NCI-H2196 treated with DMSO at 0.1 percent for 48 hours (cell line): Measurements from ENCODE around the gene PEX5L.
A peak's percentile ranks its signal among the peaks of the same experiment; 100 is the strongest.

Experiments used
- DNase-seq: peaks from one replicate; lab custom pipeline; 2025; ENCODE audit not compliant: unreplicated experiment; lab: John Stamatoyannopoulos, UW

Gene PEX5L

GRCh38 chr3:179852142-179852905, 184.4 kb downstream of the PEX5L start:
- no peak for DNase-seq

DNA sequence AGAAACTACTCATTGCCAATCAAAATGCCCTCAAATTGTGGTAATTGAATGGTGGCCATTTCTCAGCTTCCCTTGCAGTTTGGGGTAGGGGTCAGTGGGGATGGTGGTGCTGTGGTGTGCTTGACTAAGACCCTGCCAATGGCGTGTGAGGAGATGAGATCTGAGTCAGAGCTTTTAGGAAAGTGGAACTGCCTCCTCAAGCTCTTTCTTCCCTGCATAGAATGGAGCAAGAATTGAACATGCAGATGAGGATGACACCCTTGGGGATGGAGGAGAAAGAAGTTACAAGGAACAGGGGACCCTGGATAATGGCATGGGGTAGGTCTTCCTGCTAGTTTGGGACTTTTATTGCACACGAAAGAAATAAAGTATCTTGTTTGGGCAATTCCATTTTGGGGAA, 188.0 kb downstream of the PEX5L start:
- no peak for DNase-seq

GRCh38 chr3:179842061-179842460, 194.7 kb downstream of the PEX5L start:
- DNase-seq: no peak

DNA sequence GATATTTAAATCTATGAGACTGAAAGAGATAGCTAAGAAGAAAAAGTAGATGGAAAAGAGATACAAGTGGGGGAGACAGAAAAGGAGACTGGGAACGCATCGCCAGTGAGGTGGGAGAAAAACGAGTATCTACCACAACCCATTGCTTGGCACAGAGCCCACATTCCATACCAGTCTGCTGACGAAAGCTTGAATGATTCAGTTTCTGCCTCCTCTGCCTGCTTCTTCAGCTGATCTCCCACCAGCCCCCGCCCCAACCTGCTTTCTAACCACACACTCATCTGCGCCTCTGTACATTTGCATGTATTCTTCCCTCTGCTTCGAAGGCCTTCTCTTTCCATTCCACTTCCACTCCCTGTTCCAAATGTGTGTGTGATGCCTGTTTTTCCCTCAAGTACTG, 195.8 kb downstream of the PEX5L start:
- DNase-seq: no peak

DNA sequence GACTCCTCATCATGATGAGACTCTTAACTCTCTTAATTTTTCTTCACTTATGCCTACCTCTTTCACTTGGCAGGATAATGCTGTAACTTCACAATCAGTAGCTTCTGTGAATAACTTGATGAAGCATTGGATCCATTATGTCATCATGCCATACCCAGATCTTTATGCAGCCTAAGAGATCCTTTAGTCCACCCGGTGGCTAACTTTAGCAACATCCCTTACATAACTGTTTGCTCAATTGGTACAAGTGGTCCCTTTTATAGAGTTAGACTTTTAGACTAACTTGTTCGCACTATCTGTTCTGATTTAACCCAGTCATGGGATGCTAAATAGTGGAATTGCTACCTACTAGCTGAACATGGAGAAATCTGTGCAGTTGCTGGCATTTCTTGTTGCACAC, 199.4 kb downstream of the PEX5L start:
- DNase-seq: no peak

GRCh38 chr3:179833294-179833693, 203.4 kb downstream of the PEX5L start:
- DNase-seq: no peak

- no peak for DNase-seq
Measured at GRCh38 chr3:179832333-179832854, 204.3 kb downstream of the PEX5L start.

DNA sequence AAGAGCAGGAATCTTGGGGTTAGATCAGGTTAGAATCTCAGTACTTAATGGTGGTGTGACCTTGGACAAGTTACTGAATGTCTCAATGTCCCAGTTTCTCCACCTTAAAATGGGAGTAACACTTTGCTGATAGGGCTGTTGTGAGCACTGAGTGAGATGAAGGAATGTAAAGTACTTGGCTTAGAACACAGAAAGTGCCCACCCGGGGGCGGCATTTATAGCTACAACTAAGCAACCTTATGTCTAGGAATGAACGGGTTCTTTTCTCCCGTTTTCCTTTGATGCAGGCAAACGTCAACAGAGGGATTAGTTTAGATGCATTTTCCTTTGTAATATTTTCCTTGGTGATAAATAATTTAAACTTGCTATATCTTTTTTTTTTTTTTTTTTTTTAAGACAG, 207.3 kb downstream of the PEX5L start:
- no peak for DNase-seq

DNA sequence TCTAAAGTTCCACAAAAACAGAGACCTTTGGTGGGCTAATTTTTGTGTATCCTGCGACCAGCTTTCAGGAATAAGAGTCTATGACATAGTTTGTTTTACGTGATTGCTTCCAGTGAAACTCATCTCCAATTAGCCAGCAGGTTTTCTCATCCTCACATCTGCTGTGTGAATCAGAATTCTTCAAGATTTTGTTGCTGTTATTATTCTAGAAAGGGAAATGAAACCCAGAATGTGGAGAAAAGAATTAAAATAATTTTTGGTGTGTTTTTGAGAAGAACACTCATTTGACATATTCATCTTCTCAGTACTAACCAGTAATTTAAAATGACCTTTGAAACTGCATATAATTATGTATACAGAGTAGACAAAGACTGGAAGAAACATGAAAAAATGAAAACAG, 208.0 kb downstream of the PEX5L start:
- no peak for DNase-seq

- DNase-seq: no peak
Measured at GRCh38 chr3:179826247-179826637, 210.5 kb downstream of the PEX5L start.

- DNase-seq: no peak
Measured at GRCh38 chr3:179825527-179826246, 211.1 kb downstream of the PEX5L start.

DNA sequence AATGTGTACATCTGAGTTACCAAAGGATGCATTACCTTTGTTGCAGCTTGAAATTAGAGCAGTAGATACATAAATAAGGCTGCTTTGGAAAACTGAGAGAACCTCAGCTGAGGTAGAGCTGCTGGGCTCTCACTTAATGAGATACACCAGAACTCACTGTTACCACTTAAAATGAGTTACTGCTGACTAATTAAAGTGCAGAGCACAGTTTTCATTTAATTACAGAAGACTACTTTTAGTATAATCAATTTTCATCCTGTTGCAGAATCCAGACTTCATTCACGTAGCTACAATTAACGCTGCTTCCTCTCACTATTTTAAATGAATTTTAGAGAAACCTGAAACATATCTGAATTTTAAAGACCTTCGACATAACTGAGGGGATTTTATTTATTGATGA, 214.4 kb downstream of the PEX5L start:
- DNase-seq: no peak

DNA sequence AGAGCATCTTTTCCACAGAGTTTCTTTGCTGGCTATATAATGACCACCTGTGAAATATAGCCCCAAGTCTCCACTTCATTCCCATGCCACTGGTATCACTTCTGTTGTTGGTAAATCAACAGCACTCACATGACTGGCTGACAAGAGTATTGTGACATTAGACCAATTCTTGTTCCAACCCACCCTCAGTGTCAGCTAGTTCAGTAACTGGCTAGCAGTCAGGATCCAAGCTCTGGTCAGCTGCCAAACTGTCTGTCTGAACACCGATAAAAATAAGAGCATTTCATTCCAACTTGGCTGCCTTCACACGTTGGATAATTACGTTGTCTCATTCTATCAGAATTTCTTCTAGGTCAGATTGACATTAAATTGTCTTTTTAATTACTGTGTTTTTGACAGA, 217.4 kb downstream of the PEX5L start:
- no peak for DNase-seq

DNA sequence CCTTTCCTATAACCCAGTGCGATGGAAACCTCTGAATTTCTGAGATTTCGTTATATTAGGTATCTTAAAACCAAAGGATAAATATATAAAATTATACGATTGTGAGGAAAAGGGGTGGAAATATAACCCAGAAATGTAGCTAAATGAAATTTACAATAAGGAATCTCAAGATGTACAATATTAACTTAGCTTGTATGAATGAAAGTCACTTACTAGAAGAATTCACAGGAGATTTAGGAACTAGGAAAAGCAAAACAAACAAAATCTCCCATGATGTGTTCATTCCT, 224.7 kb downstream of the PEX5L start:
- no peak for DNase-seq

GRCh38 chr3:179811321-179812095, 225.2 kb downstream of the PEX5L start:
- peak; percentile 60 for DNase-seq

DNA sequence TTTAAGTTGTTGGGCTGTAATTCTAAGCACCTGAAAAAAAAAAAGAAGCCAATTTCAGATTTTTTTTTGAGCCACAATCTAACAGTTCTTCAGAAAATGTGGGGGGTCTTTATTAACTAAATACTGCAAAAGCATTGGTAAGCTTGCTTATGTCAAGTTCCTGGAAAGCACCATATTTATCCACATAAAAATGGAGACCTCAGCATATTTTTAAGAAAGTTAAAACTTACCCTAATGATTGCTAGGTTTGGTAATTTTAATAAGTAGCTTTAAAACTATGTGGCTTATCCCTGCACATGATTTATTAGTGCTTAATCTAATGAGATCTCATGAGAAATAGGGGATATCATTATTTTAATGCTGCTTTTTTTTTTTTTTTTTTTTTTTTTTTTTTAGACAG, 227.1 kb downstream of the PEX5L start:
- DNase-seq: no peak

DNA sequence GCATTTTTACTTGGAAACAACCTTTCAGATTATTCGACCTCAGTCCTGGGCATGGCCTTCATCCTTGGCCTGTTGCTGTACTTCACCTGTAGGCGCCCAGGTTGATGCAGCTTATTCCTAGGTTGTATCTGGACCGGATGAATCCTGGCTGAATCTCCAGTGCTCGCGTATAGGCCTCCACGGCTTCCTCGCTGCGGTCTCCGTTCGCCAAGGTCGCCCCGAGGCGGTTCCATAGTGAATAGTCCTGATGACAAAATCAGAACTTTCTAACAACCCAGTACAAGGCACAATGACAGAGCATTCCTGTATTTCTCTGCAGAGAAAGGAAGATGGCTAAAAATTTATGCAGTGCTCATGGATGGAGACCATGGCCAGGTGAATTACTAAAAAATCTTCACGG, 229.1 kb downstream of the PEX5L start:
- no peak for DNase-seq

DNA sequence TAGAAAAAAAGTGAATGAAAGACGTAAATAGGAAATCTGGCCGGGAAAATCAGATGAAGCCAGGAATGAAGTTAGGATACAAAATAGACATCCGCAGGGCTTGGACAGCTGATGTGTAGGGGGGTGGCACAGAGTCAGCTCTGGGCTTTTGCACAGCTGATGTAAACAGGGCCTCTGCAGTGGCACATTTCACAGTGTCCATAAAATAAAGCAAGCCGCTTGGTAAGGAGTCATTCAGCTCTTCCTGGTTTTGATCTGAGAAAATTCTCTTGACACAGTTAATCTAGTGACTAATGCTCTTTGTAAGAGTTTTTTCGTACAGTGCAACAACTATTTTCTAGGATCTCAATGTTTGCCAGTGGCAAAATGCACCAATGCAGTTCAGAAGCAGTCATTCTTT, 230.6 kb downstream of the PEX5L start:
- DNase-seq: no peak

DNA sequence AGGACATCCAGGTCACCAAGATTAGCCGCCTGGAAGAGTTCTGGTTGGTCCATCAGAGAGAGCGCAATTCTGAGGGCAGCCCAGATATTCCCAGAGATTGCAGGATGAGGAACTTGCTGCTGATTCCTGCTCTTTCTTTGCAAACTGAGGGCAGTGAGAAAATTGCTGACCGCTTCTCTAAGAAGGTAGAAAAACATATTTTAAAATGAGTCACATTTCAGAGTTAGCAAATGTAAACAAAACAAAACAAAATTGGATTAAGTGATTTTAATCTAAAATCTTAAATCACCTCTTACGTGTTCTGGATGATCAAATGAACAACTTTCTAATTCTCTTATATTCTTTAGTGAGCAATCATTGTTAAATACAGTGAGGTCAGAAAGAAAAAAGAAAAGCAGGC, 234.9 kb downstream of the PEX5L start:
- DNase-seq: no peak

- DNase-seq: no peak
Measured at GRCh38 chr3:179801263-179801662, 235.5 kb downstream of the PEX5L start.

DNA sequence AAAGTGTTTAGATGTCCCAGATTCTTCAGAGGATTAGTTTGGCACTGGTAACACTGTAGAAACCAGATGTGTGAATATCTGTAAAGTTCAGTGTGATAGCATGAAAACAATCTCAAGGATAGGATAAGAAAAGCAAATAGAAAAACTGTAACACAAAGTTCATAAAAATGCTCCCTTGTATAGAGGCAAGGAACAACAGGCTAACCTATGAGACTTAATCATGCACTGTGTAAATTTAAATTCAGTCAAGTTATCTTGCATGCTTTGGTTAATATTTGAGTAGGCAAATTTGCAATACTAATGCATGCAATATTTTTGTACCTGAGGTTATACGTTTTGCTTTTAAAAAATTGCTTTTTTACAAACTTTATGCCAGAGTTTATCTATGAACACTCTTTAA, 239.5 kb downstream of the PEX5L start:
- no peak for DNase-seq

GRCh38 chr3:179796421-179796820, 240.3 kb downstream of the PEX5L start:
- no peak for DNase-seq
